ENCODE results near the gene RNASEH2B.

The RNASEH2B gene

GRCh38 chr13:50908371-50908770, 1.2 kb upstream of the RNASEH2B start:
- no peak for DNase-seq

- DNase-seq, result no peak
Observed at GRCh38 chr13:50910485-50910805, 854 bp downstream of the RNASEH2B start.

- DNase-seq, result no peak
Observed at GRCh38 chr13:50911081-50911631, 1.6 kb downstream of the RNASEH2B start.

- peak; percentile 97 for DNase-seq
Observed at GRCh38 chr13:50911937-50912795, 2.6 kb downstream of the RNASEH2B start.

- no peak for DNase-seq
Observed at GRCh38 chr13:50912851-50913250, 3.3 kb downstream of the RNASEH2B start.

GRCh38 chr13:50914176-50914700, 4.6 kb downstream of the RNASEH2B start:
- DNase-seq, result no peak

GRCh38 chr13:50914848-50915247, 5.3 kb downstream of the RNASEH2B start:
- DNase-seq, result no peak

- DNase-seq, result no peak
Observed at GRCh38 chr13:50915565-50915964, 6.0 kb downstream of the RNASEH2B start.

- DNase-seq, result no peak
Observed at GRCh38 chr13:50916701-50917184, 7.2 kb downstream of the RNASEH2B start.

GRCh38 chr13:50917572-50917971, 8.0 kb downstream of the RNASEH2B start:
- no peak for DNase-seq

GRCh38 chr13:50918567-50918966, 9.0 kb downstream of the RNASEH2B start:
- no peak for DNase-seq

- DNase-seq, result no peak
Observed at GRCh38 chr13:50919277-50919676, 9.7 kb downstream of the RNASEH2B start.

- no peak for DNase-seq
Observed at GRCh38 chr13:50921706-50922105, 12.1 kb downstream of the RNASEH2B start.

GRCh38 chr13:50923272-50923671, 13.7 kb downstream of the RNASEH2B start:
- no peak for DNase-seq

- DNase-seq, result no peak
Observed at GRCh38 chr13:50924025-50924424, 14.4 kb downstream of the RNASEH2B start.

GRCh38 chr13:50927701-50928100, 18.1 kb downstream of the RNASEH2B start:
- DNase-seq, result no peak

- no peak for DNase-seq
Observed at GRCh38 chr13:50928102-50928501, 18.5 kb downstream of the RNASEH2B start.

GRCh38 chr13:50928659-50929462, 19.3 kb downstream of the RNASEH2B start:
- DNase-seq, result no peak

GRCh38 chr13:50932091-50932490, 22.5 kb downstream of the RNASEH2B start:
- DNase-seq, result no peak

- DNase-seq, result no peak
Observed at GRCh38 chr13:50934735-50935435, 25.3 kb downstream of the RNASEH2B start.

GRCh38 chr13:50936679-50937078, 27.1 kb downstream of the RNASEH2B start:
- no peak for DNase-seq

- DNase-seq, result no peak
Observed at GRCh38 chr13:50940509-50940908, 30.9 kb downstream of the RNASEH2B start.

- no peak for DNase-seq
Observed at GRCh38 chr13:50941146-50941545, 31.6 kb downstream of the RNASEH2B start.
